ENCODE measurements around the gene ST14. TPM values are rescaled to one million over a fixed set of nuclear protein-coding genes. Genes with fewer than 3 reads are reported as not detected.

Gene ST14
- total RNA-seq, 1 donor, result under 0.01 TPM

DNA sequence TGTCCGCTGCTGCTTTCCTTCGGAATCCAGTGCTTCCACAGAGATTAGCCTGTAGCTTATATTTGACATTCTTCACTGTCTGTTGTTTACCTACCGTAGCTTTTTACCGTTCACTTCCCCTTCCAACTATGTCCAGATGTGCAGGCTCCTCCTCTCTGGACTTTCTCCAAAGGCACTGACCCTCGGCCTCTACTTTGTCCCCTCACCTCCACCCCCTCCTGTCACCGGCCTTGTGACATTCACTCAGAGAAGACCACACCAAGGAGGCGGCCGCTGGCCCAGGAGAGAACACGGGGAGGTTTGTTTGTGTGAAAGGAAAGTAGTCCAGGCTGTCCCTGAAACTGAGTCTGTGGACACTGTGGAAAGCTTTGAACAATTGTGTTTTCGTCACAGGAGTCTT is 15.4 kb upstream of the ST14 start:
- no peak for DNase-seq (ENCODE audit: low read depth)
- TF ChIP-seq, protein P1, sequence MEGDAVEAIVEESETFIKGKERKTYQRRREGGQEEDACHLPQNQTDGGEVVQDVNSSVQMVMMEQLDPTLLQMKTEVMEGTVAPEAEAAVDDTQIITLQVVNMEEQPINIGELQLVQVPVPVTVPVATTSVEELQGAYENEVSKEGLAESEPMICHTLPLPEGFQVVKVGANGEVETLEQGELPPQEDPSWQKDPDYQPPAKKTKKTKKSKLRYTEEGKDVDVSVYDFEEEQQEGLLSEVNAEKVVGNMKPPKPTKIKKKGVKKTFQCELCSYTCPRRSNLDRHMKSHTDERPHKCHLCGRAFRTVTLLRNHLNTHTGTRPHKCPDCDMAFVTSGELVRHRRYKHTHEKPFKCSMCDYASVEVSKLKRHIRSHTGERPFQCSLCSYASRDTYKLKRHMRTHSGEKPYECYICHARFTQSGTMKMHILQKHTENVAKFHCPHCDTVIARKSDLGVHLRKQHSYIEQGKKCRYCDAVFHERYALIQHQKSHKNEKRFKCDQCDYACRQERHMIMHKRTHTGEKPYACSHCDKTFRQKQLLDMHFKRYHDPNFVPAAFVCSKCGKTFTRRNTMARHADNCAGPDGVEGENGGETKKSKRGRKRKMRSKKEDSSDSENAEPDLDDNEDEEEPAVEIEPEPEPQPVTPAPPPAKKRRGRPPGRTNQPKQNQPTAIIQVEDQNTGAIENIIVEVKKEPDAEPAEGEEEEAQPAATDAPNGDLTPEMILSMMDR (IDR thresholded peaks at IDR 0.05; ENCODE audit: insufficient read depth, low read depth, low read length), result no peak
- H3K4me3 ChIP-seq (ENCODE audit: low read depth, low read length), result no peak overlapping the region

DNA sequence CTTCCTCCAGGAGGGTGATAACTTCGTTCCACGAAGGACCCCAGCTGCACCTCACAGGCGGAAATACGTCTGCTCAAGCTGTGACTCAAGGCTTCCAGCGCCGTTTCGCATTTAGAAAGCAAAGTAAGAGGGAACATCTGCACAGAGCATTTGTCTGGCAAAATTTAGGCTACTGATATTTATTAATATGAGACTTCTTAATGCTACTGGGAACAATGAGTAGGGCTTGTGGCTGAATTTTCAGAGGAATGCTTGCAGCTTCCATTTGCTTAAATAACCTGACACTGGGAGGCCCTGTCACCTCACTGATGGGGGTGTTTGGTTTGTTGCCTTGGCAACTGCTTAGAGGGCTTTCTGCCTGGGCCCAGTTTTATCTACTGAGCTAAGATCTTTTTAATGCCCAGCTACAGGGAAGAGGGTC is 14.7 kb upstream of the ST14 start:
- TF ChIP-seq, protein P1 (IDR thresholded peaks at IDR 0.05; ENCODE audit: insufficient read depth, low read depth, low read length), result no peak
- H3K4me3 ChIP-seq (ENCODE audit: low read depth, low read length), result no peak overlapping the region
- DNase-seq (ENCODE audit: low read depth), result no peak

DNA sequence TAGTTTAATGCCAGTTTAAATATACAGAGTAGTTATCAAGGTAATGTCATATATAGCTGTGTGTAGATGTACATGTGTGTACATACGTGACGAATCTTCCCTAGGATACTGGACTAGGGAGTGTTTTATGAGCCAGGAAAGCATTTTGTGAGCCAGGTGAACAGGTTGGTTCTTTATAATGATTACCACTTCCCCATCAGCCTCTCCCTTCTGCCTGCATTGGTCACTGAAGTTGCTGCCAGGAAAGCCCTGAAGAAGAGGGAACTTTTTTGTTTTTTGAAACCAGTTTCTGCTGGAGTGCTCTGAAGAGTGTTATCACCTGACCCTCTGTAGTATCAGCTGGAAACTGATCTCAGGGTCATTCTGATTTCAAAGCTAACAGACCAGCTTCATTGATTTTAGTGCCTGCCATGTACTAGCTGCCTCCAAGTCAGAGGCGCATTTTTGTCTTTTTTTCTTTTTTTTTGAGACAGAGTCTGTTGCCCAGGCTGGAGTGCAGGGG is 14.2 kb upstream of the ST14 start:
- TF ChIP-seq, protein P1 (IDR thresholded peaks at IDR 0.05; ENCODE audit: insufficient read depth, low read depth, low read length), result no peak
- H3K4me3 ChIP-seq (ENCODE audit: low read depth, low read length), result no peak overlapping the region
- no peak for DNase-seq (ENCODE audit: low read depth)

DNA sequence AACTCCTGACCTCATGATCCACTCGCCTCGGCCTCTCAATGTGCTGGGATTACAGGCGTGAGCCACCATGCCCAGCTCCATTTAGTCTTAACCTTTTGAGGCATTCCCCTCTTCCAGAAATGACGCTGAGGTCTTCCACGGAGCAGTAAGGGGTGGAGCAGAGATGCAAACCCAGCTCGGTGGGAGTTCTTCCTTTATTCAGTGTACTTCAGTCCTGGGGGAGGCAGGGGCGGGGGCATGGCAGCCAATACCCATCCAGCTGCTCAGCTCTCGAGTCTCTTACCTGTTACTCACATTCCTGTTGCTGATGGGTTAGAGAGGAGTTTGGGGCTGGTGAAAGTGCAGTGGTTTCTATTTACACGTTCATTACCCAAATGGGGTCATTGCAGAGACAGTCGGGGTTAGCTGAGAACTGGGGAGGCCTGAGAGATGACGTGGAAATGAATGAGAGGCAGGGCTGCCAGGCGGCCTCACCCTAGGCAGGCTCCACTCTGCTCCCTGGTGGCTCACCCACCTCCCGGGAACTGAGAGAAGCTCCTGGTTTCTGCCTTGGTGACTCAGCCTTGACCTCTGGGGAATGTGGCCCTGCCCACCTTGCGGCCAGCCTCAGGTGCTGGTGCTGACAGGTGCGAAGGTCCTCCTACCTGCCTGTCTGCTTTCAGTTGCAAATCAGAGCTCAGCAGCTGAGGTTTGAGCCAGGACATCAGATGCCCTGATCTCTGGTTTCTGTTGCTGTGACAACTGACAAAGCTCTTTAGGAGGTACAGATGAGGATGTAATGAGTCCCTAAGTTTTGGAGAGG is 13.4 kb upstream of the ST14 start:
- TF ChIP-seq, protein P1 (IDR thresholded peaks at IDR 0.05; ENCODE audit: insufficient read depth, low read depth, low read length), result peak; percentile 17
- DNase-seq (ENCODE audit: low read depth), result no peak
- no peak overlapping the region for H3K4me3 ChIP-seq (ENCODE audit: low read depth, low read length)

DNA sequence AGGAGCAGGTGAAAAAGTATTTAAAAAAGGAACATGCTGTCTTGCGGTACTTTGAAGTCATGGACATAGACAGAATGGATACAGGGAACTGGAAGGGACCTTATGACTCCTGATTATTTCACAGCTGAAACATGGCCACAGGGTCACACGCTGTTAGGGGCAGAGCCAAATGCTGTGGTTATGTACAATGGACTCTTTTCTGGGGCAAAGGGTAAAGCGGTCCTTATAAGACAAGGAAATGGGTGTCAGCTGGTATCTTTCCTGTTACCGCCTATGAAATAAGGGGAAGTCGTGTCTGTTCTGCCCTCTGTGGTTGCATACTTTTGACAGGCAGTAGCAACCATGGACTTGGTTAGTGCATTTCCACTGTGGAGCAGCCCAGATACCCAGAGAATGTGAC is 12.8 kb upstream of the ST14 start:
- TF ChIP-seq, protein P1 (IDR thresholded peaks at IDR 0.05; ENCODE audit: insufficient read depth, low read depth, low read length), result no peak
- no peak overlapping the region for H3K4me3 ChIP-seq (ENCODE audit: low read depth, low read length)
- no peak for DNase-seq (ENCODE audit: low read depth)

- TF ChIP-seq, protein P1 (IDR thresholded peaks at IDR 0.05; ENCODE audit: insufficient read depth, low read depth, low read length), result no peak
- H3K4me3 ChIP-seq (ENCODE audit: low read depth, low read length), result no peak overlapping the region
- no peak for DNase-seq (ENCODE audit: low read depth)
These were observed 10.7 kb upstream of the ST14 start for GRCh38 chr11:130148796-130149326.

Data from fibroblast of villous mesenchyme (primary cell).